ENCODE measurements around the gene ROPN1. TPM values are rescaled to one million over a fixed set of nuclear protein-coding genes. Genes with fewer than 3 reads are reported as not detected.

ROPN1 gene
- total RNA-seq, 1 donor from 2014 or later: not detected

GRCh38 chr3:123947482-123947881 is 44.4 kb downstream of the ROPN1 start:
- intact Hi-C loops (cut with DNase I): no loop called here
- no peak for DNase-seq (ENCODE audit: extremely low spot score in 2 of 2)
- H3K27me3 ChIP-seq: no peaks in the 10 kb centered on the region
- H3K36me3 ChIP-seq: peaks cover 0 to 27% of the 10 kb centered on the region in 2 donors
- no peaks in the 10 kb centered on the region for H3K4me1 ChIP-seq
- H3K4me3 ChIP-seq: no peak overlapping the region
- no peak for TF ChIP-seq POLR2AphosphoS5 (IDR thresholded peaks at IDR 0.05; ENCODE audit: insufficient read depth in 1 of 2, low read depth in 1 of 2)
- TF ChIP-seq POLR2A (IDR thresholded peaks at IDR 0.05): no peak
- no peak for TF ChIP-seq CTCF (IDR thresholded peaks at IDR 0.05)
- H3K9me3 ChIP-seq: no peaks in the 10 kb centered on the region
- H3K27ac ChIP-seq: no peak overlapping the region

DNA sequence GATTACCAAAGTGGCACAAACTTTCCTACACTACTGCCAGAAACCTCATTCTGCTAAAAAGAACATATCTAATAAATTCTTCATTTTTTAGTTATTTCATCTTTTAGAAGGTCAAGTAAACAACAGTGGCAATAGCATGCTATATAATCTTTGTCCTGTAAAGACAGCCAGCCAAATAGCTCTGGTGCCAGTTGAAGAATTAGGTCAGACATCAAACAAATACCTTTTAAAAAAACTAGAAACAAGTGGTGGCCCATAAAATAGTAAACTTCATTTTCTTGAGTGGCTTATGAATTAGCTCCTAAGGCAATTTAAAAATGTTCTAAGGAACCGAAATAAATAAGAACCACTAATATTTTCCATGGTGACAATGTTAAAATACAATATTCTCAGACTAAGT is 50.4 kb downstream of the ROPN1 start:
- TF ChIP-seq POLR2AphosphoS5 (IDR thresholded peaks at IDR 0.05; ENCODE audit: insufficient read depth in 1 of 2, low read depth in 1 of 2) (no peak), CTCF (IDR thresholded peaks at IDR 0.05) (no peak), POLR2A (IDR thresholded peaks at IDR 0.05) (no peak)
- Histone ChIP-seq H3K27me3 (no peaks in the 10 kb centered on the region), H3K36me3 (peaks cover 0 to 11% of the 10 kb centered on the region in 2 donors), H3K27ac (no peak overlapping the region), H3K4me1 (no peaks in the 10 kb centered on the region), H3K9me3 (no peaks in the 10 kb centered on the region), H3K4me3 (no peak overlapping the region)
- intact Hi-C loops (cut with DNase I): no loop called here
- no peak for DNase-seq (ENCODE audit: extremely low spot score in 2 of 2)

DNA sequence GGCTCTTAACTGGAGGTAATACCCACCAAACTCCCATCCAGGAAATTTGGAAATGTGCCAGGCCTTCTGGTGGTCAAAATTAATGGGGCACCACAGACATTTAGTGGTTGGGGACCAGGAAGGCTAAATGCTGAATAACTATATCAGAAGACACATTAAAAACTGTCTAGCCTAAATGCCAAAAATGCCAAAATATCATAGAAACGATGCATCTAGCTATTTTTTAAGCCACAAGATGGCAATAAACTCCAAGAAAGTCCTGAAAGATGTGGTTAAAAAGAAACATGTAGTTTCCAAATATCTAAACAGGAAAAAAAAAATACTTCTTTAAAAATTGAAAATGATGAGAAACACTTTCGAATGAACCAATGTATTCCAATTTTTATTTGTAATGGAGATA is 50.8 kb downstream of the ROPN1 start:
- no peaks in the 10 kb centered on the region for H3K4me1 ChIP-seq
- peaks cover 0 to 11% of the 10 kb centered on the region in 2 donors for H3K36me3 ChIP-seq
- H3K9me3 ChIP-seq: no peaks in the 10 kb centered on the region
- H3K27me3 ChIP-seq: no peaks in the 10 kb centered on the region
- intact Hi-C loops (cut with DNase I): no loop called here
- no peak overlapping the region for H3K27ac ChIP-seq
- H3K4me3 ChIP-seq: no peak overlapping the region
- no peak for DNase-seq (ENCODE audit: extremely low spot score in 2 of 2)
- TF ChIP-seq POLR2A (IDR thresholded peaks at IDR 0.05) (no peak), POLR2AphosphoS5 (IDR thresholded peaks at IDR 0.05; ENCODE audit: insufficient read depth in 1 of 2, low read depth in 1 of 2) (no peak), CTCF (IDR thresholded peaks at IDR 0.05) (no peak)

- Histone ChIP-seq H3K4me1 (no peaks in the 10 kb centered on the region), H3K36me3 (peaks cover 0 to 11% of the 10 kb centered on the region in 2 donors), H3K4me3 (no peak overlapping the region), H3K9me3 (no peaks in the 10 kb centered on the region), H3K27ac (no peak overlapping the region), H3K27me3 (no peaks in the 10 kb centered on the region)
- TF ChIP-seq CTCF (IDR thresholded peaks at IDR 0.05) (no peak), POLR2AphosphoS5 (IDR thresholded peaks at IDR 0.05; ENCODE audit: insufficient read depth in 1 of 2, low read depth in 1 of 2) (no peak), POLR2A (IDR thresholded peaks at IDR 0.05) (no peak)
- intact Hi-C loops (cut with DNase I): loop anchor here (5.0 kb wide), 1 partner anchor 48 kb away; no protein-coding TSS in a partner anchor
- DNase-seq (ENCODE audit: extremely low spot score in 2 of 2): no peak
Observed at GRCh38 chr3:123939706-123940105, 52.2 kb downstream of the ROPN1 start.

GRCh38 chr3:123936400-123936799 is 55.5 kb downstream of the ROPN1 start:
- H3K4me3 ChIP-seq: no peak overlapping the region
- no peak overlapping the region for H3K27ac ChIP-seq
- no peaks in the 10 kb centered on the region for H3K9me3 ChIP-seq
- DNase-seq (ENCODE audit: extremely low spot score in 2 of 2): no peak
- no peaks in the 10 kb centered on the region for H3K4me1 ChIP-seq
- no peaks in the 10 kb centered on the region for H3K27me3 ChIP-seq
- intact Hi-C loops (cut with DNase I): loop anchor here (5.0 kb wide), 1 partner anchor 51 kb away; no protein-coding TSS in a partner anchor
- H3K36me3 ChIP-seq: no peaks in the 10 kb centered on the region
- no peak for TF ChIP-seq CTCF (IDR thresholded peaks at IDR 0.05)
- no peak for TF ChIP-seq POLR2AphosphoS5 (IDR thresholded peaks at IDR 0.05; ENCODE audit: insufficient read depth in 1 of 2, low read depth in 1 of 2)

Data from vagina (tissue), 2 donors.